Measurements from ENCODE around the gene PLTP. TPM values are rescaled to one million over a fixed set of nuclear protein-coding genes. Genes with fewer than 3 reads are reported as not detected.

The PLTP gene
- total and polyA plus RNA-seq, 2 of the 13 experiments (the other 11 are each of a cell fraction or from before 2014, with no cell fraction given) = 16.9 to 28.6 TPM

- no peak for TF ChIP-seq TEF (CRISPR knock-in tag; IDR thresholded peaks at IDR 0.05)
- TF ChIP-seq ELF1 (CRISPR knock-in tag; IDR thresholded peaks at IDR 0.05) = no peak
- 0 out of 2 replicates have a peak, but pooled peaks have one; percentile 5 for TF ChIP-seq ZNF460 (CRISPR knock-in tag; IDR thresholded peaks at IDR 0.05; ENCODE audit: borderline replicate concordance)
- no peak for TF ChIP-seq KAT7 (CRISPR knock-in tag; IDR thresholded peaks at IDR 0.05; ENCODE audit: borderline replicate concordance)
- TF ChIP-seq ZSCAN21 (CRISPR knock-in tag; IDR thresholded peaks at IDR 0.05; ENCODE audit: borderline replicate concordance) = 0 out of 2 replicates have a peak, but pooled peaks have one; percentile 7
- no peak for TF ChIP-seq KMT2A (CRISPR knock-in tag; IDR thresholded peaks at IDR 0.05)
- TF ChIP-seq EEA1 (CRISPR knock-in tag; IDR thresholded peaks at IDR 0.05; ENCODE audit: borderline replicate concordance) = peak; percentile 58; the same call in 1 of the 2 replicates
- no peak for TF ChIP-seq YEATS4 (CRISPR knock-in tag; IDR thresholded peaks at IDR 0.05; ENCODE audit: borderline replicate concordance)
- peak; percentile 73; the same call in 1 of the 2 replicates for TF ChIP-seq ZNF891 (CRISPR knock-in tag; IDR thresholded peaks at IDR 0.05)
- no peak for TF ChIP-seq SETDB1 (CRISPR knock-in tag; IDR thresholded peaks at IDR 0.05; ENCODE audit: borderline replicate concordance)
- 0 out of 2 replicates have a peak, but pooled peaks have one; percentile 8 for TF ChIP-seq ZNF318 (CRISPR knock-in tag; IDR thresholded peaks at IDR 0.05)
- no peak for TF ChIP-seq ZNF354B (CRISPR knock-in tag; IDR thresholded peaks at IDR 0.05)
- no peak for TF ChIP-seq ZBTB49 (CRISPR knock-in tag; IDR thresholded peaks at IDR 0.05; ENCODE audit: borderline replicate concordance)
- TF ChIP-seq MXD1 (CRISPR knock-in tag; IDR thresholded peaks at IDR 0.05) = no peak
- TF ChIP-seq HOXA3 (CRISPR knock-in tag; IDR thresholded peaks at IDR 0.05) = no peak
- no peak; the same call in 1 of the 2 replicates for TF ChIP-seq ZNF143 (CRISPR knock-in tag; IDR thresholded peaks at IDR 0.05)
- TF ChIP-seq SPEN (CRISPR knock-in tag; IDR thresholded peaks at IDR 0.05; ENCODE audit: low read depth) = no peak
- no peak for TF ChIP-seq ZNF589 (CRISPR knock-in tag; conservative IDR thresholded peaks at IDR 0.05)
- TF ChIP-seq TOPORS (CRISPR knock-in tag; IDR thresholded peaks at IDR 0.05) = 0 out of 2 replicates have a peak, but pooled peaks have one; percentile 3
These were observed 14.7 kb upstream of the PLTP start (continued) for GRCh38 chr20:45926731-45927070.

All from HepG2 (cell line).